K562 (cell line): Measurements from ENCODE around the gene CBFA2T2. TPM values are rescaled to one million over a fixed set of nuclear protein-coding genes. Genes with fewer than 3 reads are reported as not detected.

ENCODE experiments used
- DMBX1 ChIP-seq: fragments of 250-450 bp; sonication (Bioruptor Pico); IDR thresholded peaks from 2 replicates; pipeline ENCODE4 v1.8.0; 2022; ENCODE audit warnings: inconsistent platforms, mild to moderate bottlenecking, moderate library complexity, borderline replicate concordance
- ELF4 ChIP-seq: fragments of 450-650 bp; formaldehyde crosslinking; IDR thresholded peaks from 2 replicates; pipeline ENCODE4 v1.4.0; 2022; ENCODE audit warnings: missing genetic modification characterization
- EP400 ChIP-seq: fragments of 450-650 bp; IDR thresholded peaks from 2 replicates; pipeline ENCODE4 v1.6.1; 2017; ENCODE audit warnings: antibody characterized with exemption, mild to moderate bottlenecking, moderate library complexity
- MECOM ChIP-seq: fragments of 250-450 bp; sonication (Bioruptor Pico); IDR thresholded peaks from 2 replicates; pipeline ENCODE4 v1.8.0; 2022; ENCODE audit warnings: inconsistent platforms
- MITF ChIP-seq: IDR thresholded peaks from 2 replicates; pipeline ENCODE4 v1.6.1; 2014; ENCODE audit warnings: antibody characterized with exemption
- NFIC ChIP-seq: fragments of 450-650 bp; IDR thresholded peaks from 2 replicates; pipeline ENCODE4 v1.6.1; 2017; ENCODE audit warnings: mild to moderate bottlenecking, inconsistent platforms
- PRPF4 ChIP-seq: fragments of 200-400 bp; formaldehyde crosslinking; IDR thresholded peaks from one replicate; pipeline ENCODE4 v1.6.1; 2017; ENCODE audit warnings: low read length, low read depth, mild to moderate bottlenecking; ENCODE audit not compliant: insufficient read depth, poor library complexity, severe bottlenecking
- RBFOX2 ChIP-seq: fragments of 200-400 bp; formaldehyde crosslinking; IDR thresholded peaks from 2 replicates; pipeline ENCODE4 v1.6.1; 2017; ENCODE audit warnings: low read depth, mild to moderate bottlenecking, low read length, moderate library complexity
- SIX5 ChIP-seq, 2 experiments: IDR thresholded peaks; 2 replicates each; pipeline ENCODE4 v1.6.1; 2011; ENCODE audit warnings: low read length in 2 of 2, borderline replicate concordance in 1 of 2, low read depth in 1 of 2, mild to moderate bottlenecking in 1 of 2, moderate library complexity in 1 of 2; ENCODE audit not compliant: insufficient read depth in 1 of 2
- TAF9B ChIP-seq: fragments of 450-650 bp; IDR thresholded peaks from 2 replicates; pipeline ENCODE4 v1.6.1; 2018; ENCODE audit warnings: mild to moderate bottlenecking; ENCODE audit not compliant: partially characterized antibody
- TBL1XR1 ChIP-seq, 2 experiments: IDR thresholded peaks; 2 replicates each; pipeline ENCODE4 v1.6.1; 2012; ENCODE audit warnings: improper control_type of control experiment in 2 of 2, low read length in 2 of 2, mild to moderate bottlenecking in 1 of 2
- TCFL5 ChIP-seq: fragments of 250-450 bp; sonication (Bioruptor Pico); conservative IDR thresholded peaks from 2 replicates; pipeline ENCODE4 v1.6.1; 2021; ENCODE audit warnings: mild to moderate bottlenecking, moderate library complexity, matching md5 sums
- TRIM25 ChIP-seq: fragments of 450-650 bp; IDR thresholded peaks from 2 replicates; pipeline ENCODE4 v1.7.0; 2016; ENCODE audit warnings: borderline replicate concordance
- U2AF2 ChIP-seq: fragments of 200-400 bp; formaldehyde crosslinking; optimal IDR thresholded peaks from 2 replicates; pipeline ENCODE3; 2017; ENCODE audit warnings: low read depth, mild to moderate bottlenecking, low read length
- UBTF ChIP-seq, 2 experiments: IDR thresholded peaks; 2 replicates each; pipeline ENCODE4 v1.6.1; 2012; ENCODE audit warnings: improper control_type of control experiment in 2 of 2, low read depth in 2 of 2, low read length in 2 of 2, borderline replicate concordance in 1 of 2
- USF2 ChIP-seq: sonication (generic); formaldehyde crosslinking; IDR thresholded peaks from 2 replicates; pipeline ENCODE4 v1.5.0; 2020; ENCODE audit warnings: missing genetic modification reagents
- ZEB2 ChIP-seq: fragments of 450-650 bp; IDR thresholded peaks from 2 replicates; pipeline ENCODE4 v1.6.1; 2016
- ZNF174 ChIP-seq: fragments of 250-450 bp; sonication (Bioruptor Pico); IDR thresholded peaks from 2 replicates; pipeline ENCODE4 v1.4.0; 2020; ENCODE audit warnings: mild to moderate bottlenecking
- ZNF280B ChIP-seq: fragments of 250-450 bp; sonication (Bioruptor Pico); IDR thresholded peaks from 2 replicates; pipeline ENCODE4 v1.5.1; 2021; ENCODE audit warnings: mild to moderate bottlenecking
- ZNF695 ChIP-seq: fragments of 450-650 bp; formaldehyde crosslinking; IDR thresholded peaks from 2 replicates; pipeline ENCODE4 v1.4.0; 2020; ENCODE audit warnings: mild to moderate bottlenecking, moderate library complexity
- polyA plus RNA-seq, 8 experiments: library from polyadenylated mRNA; depleted of rRNA in 4 of 8; stranded (reverse) in 5 of 8; unstranded in 3 of 8; fragments of >200 nt; fragmentation: Nextera tagmentation in 2 of 8; fragmentation: Illumina TruSeq in 1 of 8; extraction: Ambion mirVana in 2 of 8; extraction: Trizol in 1 of 8; gene quantifications; 2 replicates each; pipeline versions ENCODE4 v1.2.1 to v1.2.3, GENCODE V29; 2011 to 2014; ENCODE audit warnings: inconsistent platforms in 1 of 8, missing spikeins in 1 of 8
- total RNA-seq, 7 experiments: library from RNA; depleted of rRNA in 6 of 7; stranded (reverse); fragments of >200 nt in 6 of 7; fragmentation: Illumina TruSeq in 2 of 7; extraction: Trizol in 2 of 7; gene quantifications; 2 replicates each; pipeline versions ENCODE4 v1.2.1 to v1.2.3, GENCODE V29; 2011 to 2021; ENCODE audit warnings: low replicate concordance in 1 of 7

The CBFA2T2 gene
- total and polyA plus RNA-seq, 9 of the 15 experiments (the other 6 are each of a cell fraction or from before 2014, with no cell fraction given): 0.27 to 9.6 (median 5.8) TPM

GRCh38 chr20:33653900-33654596 lies 164.2 kb downstream of the CBFA2T2 start (continued):
- no peak for TF ChIP-seq PRPF4
- no peak for TF ChIP-seq EP400
- no peak for TF ChIP-seq ELF4 (CRISPR knock-in tag)
- TF ChIP-seq TCFL5: no peak
- no peak for TF ChIP-seq USF2
- no peak for TF ChIP-seq U2AF2
- no peak for TF ChIP-seq TBL1XR1 (IDR thresholded peaks at IDR 0.05; ENCODE audit: low read length in 2 of 2)
- TF ChIP-seq MECOM: no peak
- peak; percentile 95 for TF ChIP-seq NFIC
- no peak for TF ChIP-seq TAF9B
- no peak for TF ChIP-seq UBTF (IDR thresholded peaks at IDR 0.05; ENCODE audit: borderline replicate concordance in 1 of 2, low read depth in 2 of 2, low read length in 2 of 2)
- TF ChIP-seq SIX5 (IDR thresholded peaks at IDR 0.05; ENCODE audit: borderline replicate concordance in 1 of 2, insufficient read depth in 1 of 2, low read depth in 1 of 2, low read length in 2 of 2): no peak
- TF ChIP-seq MITF: no peak
- peak; percentile 57; the same call in 1 of the 2 replicates for TF ChIP-seq ZEB2
- no peak for TF ChIP-seq DMBX1
- TF ChIP-seq ZNF280B: no peak
- TF ChIP-seq ZNF695 (CRISPR knock-in tag): no peak
- TF ChIP-seq ZNF174 (CRISPR knock-in tag): no peak
- no peak for TF ChIP-seq TRIM25
- TF ChIP-seq RBFOX2: no peak; the same call in 1 of the 2 replicates
